Testis (tissue), 3 donors: ENCODE measurements around the gene DUOXA1. TPM values are rescaled to one million over a fixed set of nuclear protein-coding genes. Genes with fewer than 3 reads are reported as not detected.

Experiments
- DNase-seq: peaks from one replicate; pipeline ENCODE4 v3.0.0-alpha.2; 2019
- H3K27ac ChIP-seq, 2 donors: fragments of 200-600 bp; sonication (generic); one replicate each; pipeline ENCODE4 v1.5.1; 2019
- H3K27me3 ChIP-seq: fragments of 200-600 bp; sonication (generic); one replicate; pipeline ENCODE4 v1.5.1; 2019
- H3K36me3 ChIP-seq: fragments of 200-600 bp; sonication (generic); one replicate; pipeline ENCODE4 v1.5.1; 2017; ENCODE audit warnings: low read depth; ENCODE audit errors: missing control alignments
- H3K4me1 ChIP-seq: fragments of 200-600 bp; sonication (generic); one replicate; pipeline ENCODE4 v1.5.1; 2019
- H3K4me3 ChIP-seq, 2 donors: fragments of 200-600 bp; sonication (generic); one replicate each; pipeline ENCODE4 v1.5.1; 2017 to 2019
- H3K9me3 ChIP-seq: fragments of 200-600 bp; sonication (generic); one replicate; pipeline ENCODE4 v1.5.1; 2017
- POLR2A ChIP-seq: fragments of 450-650 bp; IDR thresholded peaks from one replicate; pipeline ENCODE4 v1.6.1; 2017; ENCODE audit warnings: antibody characterized with exemption, mild to moderate bottlenecking, moderate library complexity
- WGBS, 2 donors: methylation state at CpG; one replicate each; pipeline ENCODE4 v1.1.5; 2018; 5-methylcytosine and 5-hydroxymethylcytosine counted together
- intact Hi-C: fragments of 100-400 bp; cut with DNase I; formaldehyde crosslinking; loops from one replicate; pipeline ENCODE4 v1.15.1; 2023; ENCODE audit warnings: low total_unique reads
- polyA plus RNA-seq: library from polyadenylated mRNA; stranded (reverse); fragments of 350-450 nt; fragmentation: Illumina TruSeq; extraction: RNeasy Lipid Tissue Mini Kit (QIAGEN cat#74804); gene quantifications from one replicate; pipeline ENCODE4 v1.2.3, GENCODE V29; 2014; ENCODE audit warnings: low read depth, low replicate concordance; ENCODE audit not compliant: insufficient read depth
- total RNA-seq, 2 donors: library from RNA; depleted of rRNA; stranded (reverse); fragments of >200 nt; gene quantifications; one replicate each; pipeline ENCODE4 v1.2.3, GENCODE V29; 2016
- TF ChIP-seq, protein P1 (sequence below), 3 experiments: fragments of 450-650 bp in 2 of 3; fragments of 200-600 bp in 1 of 3; sonication (generic) in 1 of 3; IDR thresholded peaks; one replicate each; pipeline ENCODE4 v1.5.1; 2016 to 2019; ENCODE audit warnings: antibody characterized with exemption in 3 of 3, mild to moderate bottlenecking in 2 of 3, moderate library complexity in 1 of 3

DUOXA1 gene
- total and polyA plus RNA-seq, 3 donors from 2014 or later = 0.31 to 1.0 (median 0.94) TPM

DNA sequence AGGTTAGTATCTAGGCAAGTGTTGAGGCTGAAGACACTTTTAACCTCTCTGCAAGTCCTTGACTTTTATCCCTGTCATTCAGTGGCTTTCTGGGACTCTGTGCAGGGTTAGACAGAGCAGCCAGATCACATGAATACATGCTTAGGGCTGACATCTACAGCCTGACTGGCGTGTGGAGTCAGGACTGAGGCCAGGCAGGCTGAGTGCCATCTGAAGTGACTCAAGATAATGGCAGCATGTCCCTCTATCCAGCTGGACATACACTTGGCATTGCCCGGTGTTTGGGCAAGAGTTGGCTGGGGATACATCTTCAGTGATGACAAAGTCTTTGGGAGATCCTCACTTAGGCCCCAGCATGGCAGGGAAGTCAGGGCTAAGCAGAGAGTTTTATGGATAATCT lies 38.1 kb downstream of the DUOXA1 start:
- H3K9me3 ChIP-seq = no peaks in the 10 kb centered on the region
- H3K36me3 ChIP-seq = no peaks in the 10 kb centered on the region
- intact Hi-C loops = no loop called here
- H3K27me3 ChIP-seq = no peaks in the 10 kb centered on the region
- WGBS, 2 donors = 76 to 87% methylated on average over 2 of the region's 2 CpGs
- TF ChIP-seq POLR2A = no peak
- TF ChIP-seq, protein P1, sequence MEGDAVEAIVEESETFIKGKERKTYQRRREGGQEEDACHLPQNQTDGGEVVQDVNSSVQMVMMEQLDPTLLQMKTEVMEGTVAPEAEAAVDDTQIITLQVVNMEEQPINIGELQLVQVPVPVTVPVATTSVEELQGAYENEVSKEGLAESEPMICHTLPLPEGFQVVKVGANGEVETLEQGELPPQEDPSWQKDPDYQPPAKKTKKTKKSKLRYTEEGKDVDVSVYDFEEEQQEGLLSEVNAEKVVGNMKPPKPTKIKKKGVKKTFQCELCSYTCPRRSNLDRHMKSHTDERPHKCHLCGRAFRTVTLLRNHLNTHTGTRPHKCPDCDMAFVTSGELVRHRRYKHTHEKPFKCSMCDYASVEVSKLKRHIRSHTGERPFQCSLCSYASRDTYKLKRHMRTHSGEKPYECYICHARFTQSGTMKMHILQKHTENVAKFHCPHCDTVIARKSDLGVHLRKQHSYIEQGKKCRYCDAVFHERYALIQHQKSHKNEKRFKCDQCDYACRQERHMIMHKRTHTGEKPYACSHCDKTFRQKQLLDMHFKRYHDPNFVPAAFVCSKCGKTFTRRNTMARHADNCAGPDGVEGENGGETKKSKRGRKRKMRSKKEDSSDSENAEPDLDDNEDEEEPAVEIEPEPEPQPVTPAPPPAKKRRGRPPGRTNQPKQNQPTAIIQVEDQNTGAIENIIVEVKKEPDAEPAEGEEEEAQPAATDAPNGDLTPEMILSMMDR (IDR thresholded peaks at IDR 0.05) = no peak
- H3K27ac ChIP-seq = no peak overlapping the region
- peaks cover 3% of the 10 kb centered on the region for H3K4me1 ChIP-seq
- H3K4me3 ChIP-seq = no peak overlapping the region
- no peak for DNase-seq

- 69 to 73% methylated on average over 7 of the region's 7 CpGs for WGBS, 2 donors
- TF ChIP-seq, protein P1 (IDR thresholded peaks at IDR 0.05) = no peak
- TF ChIP-seq POLR2A = no peak
- Histone ChIP-seq H3K4me3 (no peak overlapping the region), H3K9me3 (no peaks in the 10 kb centered on the region), H3K27me3 (no peaks in the 10 kb centered on the region), H3K27ac (no peak overlapping the region), H3K36me3 (no peaks in the 10 kb centered on the region), H3K4me1 (peaks cover 3% of the 10 kb centered on the region)
- intact Hi-C loops = no loop called here
- no peak for DNase-seq
Observed at GRCh38 chr15:45091161-45091560, 38.5 kb downstream of the DUOXA1 start.

- Histone ChIP-seq H3K4me3 (no peak overlapping the region), H3K36me3 (no peaks in the 10 kb centered on the region), H3K27me3 (no peaks in the 10 kb centered on the region), H3K27ac (no peak overlapping the region), H3K4me1 (peaks cover 3% of the 10 kb centered on the region), H3K9me3 (no peaks in the 10 kb centered on the region)
- DNase-seq = no peak
- 52 to 63% methylated on average over 3 of the region's 3 CpGs for whole genome bisulfite sequencing, 2 donors
- TF ChIP-seq, protein P1 (IDR thresholded peaks at IDR 0.05) = no peak
- no peak for TF ChIP-seq POLR2A
- intact Hi-C loops = no loop called here
Observed at GRCh38 chr15:45089712-45090373, 39.8 kb downstream of the DUOXA1 start.

GRCh38 chr15:45088801-45089711 lies 40.6 kb downstream of the DUOXA1 start:
- intact Hi-C loops = no loop called here

More at GRCh38 chr15:45088801-45089711, 40.6 kb downstream of the DUOXA1 start:
- TF ChIP-seq, protein P1 (IDR thresholded peaks at IDR 0.05) = no peak
- no peak for TF ChIP-seq POLR2A
- Histone ChIP-seq H3K36me3 (no peaks in the 10 kb centered on the region), H3K4me1 (peaks cover 3% of the 10 kb centered on the region), H3K27ac (no peak overlapping the region), H3K9me3 (no peaks in the 10 kb centered on the region), H3K4me3 (no peak overlapping the region), H3K27me3 (no peaks in the 10 kb centered on the region)
- 66 to 75% methylated on average over 10 of the region's 10 CpGs for WGBS, 2 donors
- DNase-seq = no peak
